HepG2 (cell line): ENCODE data around the gene NSMCE1. TPM values are rescaled to one million over a fixed set of nuclear protein-coding genes. Genes with fewer than 3 reads are reported as not detected.
A peak's percentile ranks its signal among the peaks of the same experiment; 100 is the strongest.

ENCODE experiments used
- CREBL2 ChIP-seq: sonication (generic); formaldehyde crosslinking; IDR thresholded peaks from 2 replicates; pipeline ENCODE4 v1.8.1; 2023; ENCODE audit warnings: missing genetic modification reagents, mild to moderate bottlenecking, borderline replicate concordance
- FOXM1 ChIP-seq: sonication (generic); formaldehyde crosslinking; IDR thresholded peaks from 2 replicates; pipeline ENCODE4 v1.5.0; 2020; ENCODE audit warnings: missing genetic modification reagents
- GMEB1 ChIP-seq: sonication (generic); formaldehyde crosslinking; IDR thresholded peaks from 2 replicates; pipeline ENCODE4 v1.5.1; 2020; ENCODE audit warnings: missing genetic modification reagents, mild to moderate bottlenecking, borderline replicate concordance
- JUN ChIP-seq: sonication (generic); formaldehyde crosslinking; IDR thresholded peaks from 2 replicates; pipeline ENCODE4 v1.4.0; 2020; ENCODE audit warnings: mild to moderate bottlenecking, missing genetic modification reagents
- MIER2 ChIP-seq: IDR thresholded peaks from 2 replicates; pipeline ENCODE4 v1.6.1; 2016; ENCODE audit warnings: missing biosample characterization, missing genetic modification reagents
- NFE2L1 ChIP-seq: sonication (generic); formaldehyde crosslinking; IDR thresholded peaks from 2 replicates; pipeline ENCODE4 v1.4.0; 2020; ENCODE audit warnings: missing genetic modification reagents, mild to moderate bottlenecking, borderline replicate concordance
- PLSCR1 ChIP-seq: sonication (generic); formaldehyde crosslinking; IDR thresholded peaks from 2 replicates; pipeline ENCODE4 v1.5.0; 2020; ENCODE audit warnings: missing genetic modification reagents, mild to moderate bottlenecking, borderline replicate concordance
- SP5 ChIP-seq: IDR thresholded peaks from 2 replicates; pipeline ENCODE4 v1.6.1; 2016; ENCODE audit warnings: low read depth, borderline replicate concordance
- ZKSCAN1 ChIP-seq: fragments of 150-350 bp; IDR thresholded peaks from 2 replicates; pipeline ENCODE4 v1.6.1; 2014; ENCODE audit warnings: low read length
- ZKSCAN8 ChIP-seq: IDR thresholded peaks from 2 replicates; pipeline ENCODE4 v1.6.1; 2016; ENCODE audit warnings: borderline replicate concordance, missing genetic modification reagents, missing compliant biosample characterization
- ZNF501 ChIP-seq: sonication (generic); formaldehyde crosslinking; IDR thresholded peaks from 2 replicates; pipeline ENCODE4 v1.5.1; 2020; ENCODE audit warnings: mild to moderate bottlenecking, moderate library complexity, missing genetic modification reagents
- ZNF883 ChIP-seq: sonication (generic); formaldehyde crosslinking; IDR thresholded peaks from 2 replicates; pipeline ENCODE4 v1.5.1; 2020; ENCODE audit warnings: mild to moderate bottlenecking, missing genetic modification reagents; ENCODE audit errors: not compliant biosample characterization
- polyA plus RNA-seq, 8 experiments: library from polyadenylated mRNA; depleted of rRNA in 3 of 8; stranded (reverse) in 7 of 8; unstranded in 1 of 8; fragments of >200 nt; fragmentation: Illumina TruSeq in 4 of 8; extraction: Trizol in 4 of 8; gene quantifications; 2 replicates each; pipeline versions ENCODE4 v1.2.1 to v1.2.3, GENCODE V29; 2011 to 2016; ENCODE audit warnings: low read depth in 4 of 8, missing spikeins in 1 of 8, mixed read lengths in 1 of 8; ENCODE audit not compliant: insufficient read depth in 1 of 8
- total RNA-seq, 5 experiments: library from RNA; depleted of rRNA; stranded (reverse); fragments of >200 nt; fragmentation: Illumina TruSeq; extraction: Trizol; gene quantifications; 2 replicates each; pipeline ENCODE4 v1.2.3, GENCODE V29; 2016; ENCODE audit warnings: low read depth in 1 of 5
- TF ChIP-seq, protein P1 (sequence below): sonication (generic); formaldehyde crosslinking; IDR thresholded peaks from 2 replicates; pipeline ENCODE4 v1.5.0; 2020; ENCODE audit warnings: missing genetic modification reagents, mild to moderate bottlenecking, borderline replicate concordance
- TF ChIP-seq, protein P2 (sequence below): sonication (generic); formaldehyde crosslinking; IDR thresholded peaks from 2 replicates; pipeline ENCODE4 v1.4.0; 2020; ENCODE audit warnings: missing genetic modification reagents, borderline replicate concordance

Gene NSMCE1
- total and polyA plus RNA-seq, 2 of the 13 experiments (the other 11 are each of a cell fraction or from before 2014, with no cell fraction given), result 42.7 to 52.9 TPM

DNA sequence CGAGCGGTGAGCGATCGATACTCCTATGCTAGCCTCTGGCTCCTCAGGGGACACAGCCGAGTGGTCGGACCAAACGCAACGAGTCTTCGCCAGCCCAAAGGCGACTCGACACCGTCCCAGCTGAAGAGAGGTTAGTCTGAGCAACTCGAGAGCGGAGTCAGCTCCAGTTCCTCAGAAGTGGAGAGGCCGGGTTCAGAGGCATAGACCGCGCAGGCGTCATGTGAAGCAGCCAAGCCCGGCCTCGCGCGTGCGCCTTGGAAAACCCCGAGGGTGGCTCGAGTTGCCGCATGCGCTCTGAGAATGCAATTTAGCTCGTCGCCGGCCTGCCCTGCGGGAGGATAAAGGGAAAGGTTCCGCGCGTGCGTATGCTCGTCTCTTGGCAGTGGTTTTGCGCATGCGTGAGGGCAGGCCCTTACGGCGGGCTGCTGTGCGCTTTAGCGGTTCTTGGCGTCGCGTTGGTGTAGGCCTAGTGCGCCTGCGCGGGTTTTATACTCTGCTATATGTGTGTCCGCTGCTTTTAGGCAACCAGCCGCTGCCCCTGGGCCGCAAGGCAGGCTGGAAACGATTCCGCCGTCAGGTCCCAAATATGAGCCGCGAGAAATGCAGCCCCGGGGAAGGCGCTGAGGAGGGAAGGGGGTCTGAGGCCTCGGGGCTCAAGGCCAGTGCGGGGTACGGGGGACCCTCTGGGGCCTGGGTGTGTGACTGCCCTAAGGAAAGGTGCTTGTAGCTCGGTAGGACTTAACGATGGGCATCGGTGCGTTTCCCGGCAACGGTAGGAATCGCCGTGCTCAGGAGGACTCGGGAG, 64.9 kb downstream of the NSMCE1 start, which contains the start of gene KDM8 (continued):
- TF ChIP-seq ZNF883 (peak; percentile 95), ZNF501 (CRISPR knock-in tag) (peak; percentile 96), ZKSCAN8 (CRISPR knock-in tag) (peak; percentile 75; the same call in 1 of the 2 replicates), SP5 (CRISPR knock-in tag) (no peak), MIER2 (CRISPR knock-in tag) (peak; percentile 6; the same call in 1 of the 2 replicates), PLSCR1 (CRISPR knock-in tag) (no peak), ZKSCAN1 (no peak), GMEB1 (CRISPR knock-in tag) (peak; percentile 98), CREBL2 (CRISPR knock-in tag) (no peak), NFE2L1 (0 out of 2 replicates have a peak, but pooled peaks have one; percentile 68), JUN (CRISPR knock-in tag) (peak; percentile 69; the same call in 1 of the 2 replicates), FOXM1 (CRISPR knock-in tag) (0 out of 2 replicates have a peak, but pooled peaks have one; percentile 28)
- TF ChIP-seq, protein P1, sequence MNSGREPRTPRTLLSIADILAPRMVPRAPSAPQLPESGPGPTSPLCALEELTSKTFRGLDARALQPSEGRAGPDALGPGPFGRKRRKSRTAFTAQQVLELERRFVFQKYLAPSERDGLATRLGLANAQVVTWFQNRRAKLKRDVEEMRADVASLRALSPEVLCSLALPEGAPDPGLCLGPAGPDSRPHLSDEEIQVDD (CRISPR knock-in tag), result peak; percentile 66
- TF ChIP-seq, protein P2, sequence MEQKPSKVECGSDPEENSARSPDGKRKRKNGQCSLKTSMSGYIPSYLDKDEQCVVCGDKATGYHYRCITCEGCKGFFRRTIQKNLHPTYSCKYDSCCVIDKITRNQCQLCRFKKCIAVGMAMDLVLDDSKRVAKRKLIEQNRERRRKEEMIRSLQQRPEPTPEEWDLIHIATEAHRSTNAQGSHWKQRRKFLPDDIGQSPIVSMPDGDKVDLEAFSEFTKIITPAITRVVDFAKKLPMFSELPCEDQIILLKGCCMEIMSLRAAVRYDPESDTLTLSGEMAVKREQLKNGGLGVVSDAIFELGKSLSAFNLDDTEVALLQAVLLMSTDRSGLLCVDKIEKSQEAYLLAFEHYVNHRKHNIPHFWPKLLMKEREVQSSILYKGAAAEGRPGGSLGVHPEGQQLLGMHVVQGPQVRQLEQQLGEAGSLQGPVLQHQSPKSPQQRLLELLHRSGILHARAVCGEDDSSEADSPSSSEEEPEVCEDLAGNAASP, result 0 out of 2 replicates have a peak, but pooled peaks have one; percentile 57
